ENCODE results near the gene SLC22A7.

GRCh38 chr6:43294536-43294935, 3.5 kb upstream of the SLC22A7 start:
- TF ChIP-seq, protein P1, sequence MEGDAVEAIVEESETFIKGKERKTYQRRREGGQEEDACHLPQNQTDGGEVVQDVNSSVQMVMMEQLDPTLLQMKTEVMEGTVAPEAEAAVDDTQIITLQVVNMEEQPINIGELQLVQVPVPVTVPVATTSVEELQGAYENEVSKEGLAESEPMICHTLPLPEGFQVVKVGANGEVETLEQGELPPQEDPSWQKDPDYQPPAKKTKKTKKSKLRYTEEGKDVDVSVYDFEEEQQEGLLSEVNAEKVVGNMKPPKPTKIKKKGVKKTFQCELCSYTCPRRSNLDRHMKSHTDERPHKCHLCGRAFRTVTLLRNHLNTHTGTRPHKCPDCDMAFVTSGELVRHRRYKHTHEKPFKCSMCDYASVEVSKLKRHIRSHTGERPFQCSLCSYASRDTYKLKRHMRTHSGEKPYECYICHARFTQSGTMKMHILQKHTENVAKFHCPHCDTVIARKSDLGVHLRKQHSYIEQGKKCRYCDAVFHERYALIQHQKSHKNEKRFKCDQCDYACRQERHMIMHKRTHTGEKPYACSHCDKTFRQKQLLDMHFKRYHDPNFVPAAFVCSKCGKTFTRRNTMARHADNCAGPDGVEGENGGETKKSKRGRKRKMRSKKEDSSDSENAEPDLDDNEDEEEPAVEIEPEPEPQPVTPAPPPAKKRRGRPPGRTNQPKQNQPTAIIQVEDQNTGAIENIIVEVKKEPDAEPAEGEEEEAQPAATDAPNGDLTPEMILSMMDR (IDR thresholded peaks at IDR 0.05) = no peak
- no peak for TF ChIP-seq POLR2A (IDR thresholded peaks at IDR 0.05)

Measured in prostate gland (tissue), 2 donors.